ENCODE results near the gene GPC5.

DNA sequence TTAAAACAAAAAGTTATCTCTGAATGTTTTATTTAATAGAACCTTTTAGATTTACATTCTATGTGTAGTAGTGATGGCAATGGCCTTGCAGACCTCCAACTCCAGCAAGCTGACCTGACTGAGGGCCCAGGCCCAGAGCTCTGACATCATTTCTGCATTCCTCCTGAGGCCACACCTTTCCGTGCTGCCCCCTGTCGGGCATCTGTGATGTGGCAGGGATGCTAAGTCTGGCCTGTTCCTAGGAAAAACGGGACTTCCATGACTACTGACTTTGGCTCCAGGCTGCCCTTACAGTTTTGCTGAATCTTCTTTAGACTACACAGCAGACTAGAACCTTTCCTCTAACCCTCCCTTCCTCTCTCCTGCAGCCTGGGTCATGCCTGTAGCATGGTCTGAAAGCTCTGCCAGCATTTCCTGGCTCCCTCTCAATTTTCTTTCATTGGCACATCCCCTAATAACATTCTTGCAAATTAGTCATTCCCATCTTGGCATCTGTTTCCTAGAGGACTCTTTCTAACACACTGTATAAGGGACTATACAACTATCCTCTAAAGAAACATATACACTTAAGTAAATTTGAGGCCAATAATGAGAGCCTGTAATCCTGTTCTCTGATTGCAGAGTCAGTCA, 249.1 kb downstream of the GPC5 start:
- TF ChIP-seq, protein P1, sequence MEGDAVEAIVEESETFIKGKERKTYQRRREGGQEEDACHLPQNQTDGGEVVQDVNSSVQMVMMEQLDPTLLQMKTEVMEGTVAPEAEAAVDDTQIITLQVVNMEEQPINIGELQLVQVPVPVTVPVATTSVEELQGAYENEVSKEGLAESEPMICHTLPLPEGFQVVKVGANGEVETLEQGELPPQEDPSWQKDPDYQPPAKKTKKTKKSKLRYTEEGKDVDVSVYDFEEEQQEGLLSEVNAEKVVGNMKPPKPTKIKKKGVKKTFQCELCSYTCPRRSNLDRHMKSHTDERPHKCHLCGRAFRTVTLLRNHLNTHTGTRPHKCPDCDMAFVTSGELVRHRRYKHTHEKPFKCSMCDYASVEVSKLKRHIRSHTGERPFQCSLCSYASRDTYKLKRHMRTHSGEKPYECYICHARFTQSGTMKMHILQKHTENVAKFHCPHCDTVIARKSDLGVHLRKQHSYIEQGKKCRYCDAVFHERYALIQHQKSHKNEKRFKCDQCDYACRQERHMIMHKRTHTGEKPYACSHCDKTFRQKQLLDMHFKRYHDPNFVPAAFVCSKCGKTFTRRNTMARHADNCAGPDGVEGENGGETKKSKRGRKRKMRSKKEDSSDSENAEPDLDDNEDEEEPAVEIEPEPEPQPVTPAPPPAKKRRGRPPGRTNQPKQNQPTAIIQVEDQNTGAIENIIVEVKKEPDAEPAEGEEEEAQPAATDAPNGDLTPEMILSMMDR (conservative IDR thresholded peaks at IDR 0.05; ENCODE audit: low read length): no peak
- no peak for TF ChIP-seq EZH2phosphoT487 (IDR thresholded peaks at IDR 0.05; ENCODE audit: borderline replicate concordance, low read depth, low read length)

Measured in OCI-LY7 (cell line).